PC-9 (cell line): ENCODE data around the gene IL1RAPL1. TPM values are rescaled to one million over a fixed set of nuclear protein-coding genes. Genes with fewer than 3 reads are reported as not detected.

ENCODE experiments used
- BruUV-seq: library from RNA; stranded (reverse); fragments of 400-500 nt; replicated peaks from 2 replicates; lab custom pipeline; 2021; lab: Mats Ljungman, UMichigan
- CTCF ChIA-PET: fragments of 300-600 bp; sonication (Branson Sonifier 250); formaldehyde crosslinking; loops from one replicate; lab custom pipeline; 2022; ENCODE audit warnings: antibody characterized with exemption; lab: Charles Lee
- POLR2A ChIA-PET: fragments of 300-600 bp; sonication (Branson Sonifier 250); formaldehyde crosslinking; loops from one replicate; lab custom pipeline; 2022; ENCODE audit warnings: antibody characterized with exemption; ENCODE audit not compliant: unreplicated experiment; lab: Charles Lee
- DNase-seq, 2 experiments: peaks; one replicate each; pipeline versions ENCODE4 v3.0.0 to v3.0.0-alpha.2; 2015 to 2022; ENCODE audit warnings: mixed read lengths in 1 of 2
- H2AFZ ChIP-seq: fragments of 200-600 bp; sonication (generic); 2 replicates; pipeline ENCODE4 v1.8.1; 2017; ENCODE audit warnings: antibody characterized with exemption
- H3F3A ChIP-seq: fragments of 200-600 bp; sonication (generic); 2 replicates; pipeline ENCODE4 v1.8.1; 2017; ENCODE audit warnings: antibody characterized with exemption, mild to moderate bottlenecking, low read depth; ENCODE audit not compliant: insufficient read depth
- H3K27ac ChIP-seq: fragments of 200-600 bp; sonication (generic); 2 replicates; pipeline ENCODE4 v1.6.1; 2016; ENCODE audit warnings: mixed run types
- H3K27me3 ChIP-seq: fragments of 200-600 bp; sonication (generic); 2 replicates; pipeline ENCODE4 v1.6.1; 2016; ENCODE audit warnings: low read depth, mixed run types; ENCODE audit not compliant: insufficient read depth
- H3K36me3 ChIP-seq: fragments of 200-600 bp; sonication (generic); 2 replicates; pipeline ENCODE4 v1.6.1; 2016; ENCODE audit warnings: low read depth, mixed run types
- H3K4me1 ChIP-seq: fragments of 200-600 bp; sonication (generic); replicated peaks from 2 replicates; pipeline ENCODE4 v1.6.1; 2016; ENCODE audit warnings: mixed run types; ENCODE audit not compliant: insufficient read depth
- H3K4me2 ChIP-seq: fragments of 200-600 bp; sonication (generic); 2 replicates; pipeline ENCODE4 v1.6.1; 2017; ENCODE audit warnings: mixed run types
- H3K4me3 ChIP-seq: fragments of 200-600 bp; sonication (generic); 2 replicates; pipeline ENCODE4 v1.6.1; 2016; ENCODE audit warnings: mixed run types
- H3K79me2 ChIP-seq: fragments of 200-600 bp; sonication (generic); 2 replicates; pipeline ENCODE4 v1.6.1; 2017; ENCODE audit warnings: low read depth, mixed run types
- H3K9me2 ChIP-seq: fragments of 200-600 bp; sonication (generic); 2 replicates; pipeline ENCODE4 v1.8.1; 2017; ENCODE audit warnings: mild to moderate bottlenecking; ENCODE audit not compliant: insufficient read depth
- H3K9me3 ChIP-seq: fragments of 200-600 bp; sonication (generic); 2 replicates; pipeline ENCODE4 v1.8.1; 2016; ENCODE audit warnings: low read depth; ENCODE audit not compliant: insufficient read depth
- H4K20me1 ChIP-seq: fragments of 200-600 bp; sonication (generic); 2 replicates; pipeline ENCODE4 v1.8.1; 2017; ENCODE audit not compliant: insufficient read depth
- EZH2 ChIP-seq: fragments of 200-600 bp; sonication (generic); IDR thresholded peaks from 2 replicates; pipeline ENCODE4 v1.8.0; 2017; ENCODE audit warnings: antibody characterized with exemption, low read depth
- intact Hi-C: fragments of 100-400 bp; cut with micrococcal nuclease; formaldehyde crosslinking; loops from one replicate; pipeline ENCODE4 v1.10.0; 2022; ENCODE audit not compliant: unreplicated experiment
- total RNA-seq: library from RNA; stranded (reverse); gene quantifications from 2 replicates; pipeline ENCODE4 v1.2.3, GENCODE V29; 2021
- TF ChIP-seq, protein P1 (sequence below): fragments of 200-600 bp; sonication (generic); conservative IDR thresholded peaks from 2 replicates; pipeline ENCODE4 v1.6.1; 2017; ENCODE audit warnings: mixed run types, antibody characterized with exemption, mild to moderate bottlenecking, moderate library complexity

Gene IL1RAPL1
- total RNA-seq, 1 experiment from 2014 or later = 0.26 TPM

DNA sequence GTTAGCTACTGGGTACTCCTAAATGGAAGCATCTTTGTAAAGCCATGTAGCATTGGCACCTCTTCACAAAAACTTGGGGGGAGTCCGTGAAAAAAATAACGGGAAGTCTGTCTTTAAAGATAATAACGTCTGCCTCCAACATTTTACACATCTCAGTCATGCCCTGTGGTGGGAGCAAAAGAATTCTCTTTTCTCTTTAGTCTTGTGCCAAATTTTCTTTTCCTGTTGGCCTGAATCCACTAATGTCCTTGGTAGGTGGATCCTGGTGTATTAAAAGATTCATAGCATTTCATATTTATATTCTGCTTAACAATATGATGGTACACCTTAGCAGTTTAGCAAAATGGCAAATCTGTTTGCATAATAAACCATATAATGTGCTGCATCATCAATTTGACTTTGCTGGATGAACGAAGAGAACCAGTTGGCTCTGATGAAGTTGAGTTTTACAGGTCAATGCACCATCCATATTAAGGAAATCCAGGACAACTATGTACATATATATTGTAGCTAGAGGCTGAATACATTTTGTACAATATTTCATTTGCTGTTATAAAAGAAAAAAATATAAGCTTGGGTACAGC lies 881.8 kb downstream of the IL1RAPL1 start:
- H3F3A ChIP-seq = no peaks in the 10 kb centered on the region
- POLR2A ChIA-PET = no interaction called here
- H3K4me2 ChIP-seq = no peak overlapping the region
- no peak overlapping the region for H3K27ac ChIP-seq
- TF ChIP-seq EZH2 = no peak
- TF ChIP-seq, protein P1, sequence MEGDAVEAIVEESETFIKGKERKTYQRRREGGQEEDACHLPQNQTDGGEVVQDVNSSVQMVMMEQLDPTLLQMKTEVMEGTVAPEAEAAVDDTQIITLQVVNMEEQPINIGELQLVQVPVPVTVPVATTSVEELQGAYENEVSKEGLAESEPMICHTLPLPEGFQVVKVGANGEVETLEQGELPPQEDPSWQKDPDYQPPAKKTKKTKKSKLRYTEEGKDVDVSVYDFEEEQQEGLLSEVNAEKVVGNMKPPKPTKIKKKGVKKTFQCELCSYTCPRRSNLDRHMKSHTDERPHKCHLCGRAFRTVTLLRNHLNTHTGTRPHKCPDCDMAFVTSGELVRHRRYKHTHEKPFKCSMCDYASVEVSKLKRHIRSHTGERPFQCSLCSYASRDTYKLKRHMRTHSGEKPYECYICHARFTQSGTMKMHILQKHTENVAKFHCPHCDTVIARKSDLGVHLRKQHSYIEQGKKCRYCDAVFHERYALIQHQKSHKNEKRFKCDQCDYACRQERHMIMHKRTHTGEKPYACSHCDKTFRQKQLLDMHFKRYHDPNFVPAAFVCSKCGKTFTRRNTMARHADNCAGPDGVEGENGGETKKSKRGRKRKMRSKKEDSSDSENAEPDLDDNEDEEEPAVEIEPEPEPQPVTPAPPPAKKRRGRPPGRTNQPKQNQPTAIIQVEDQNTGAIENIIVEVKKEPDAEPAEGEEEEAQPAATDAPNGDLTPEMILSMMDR = no peak
- H3K79me2 ChIP-seq = no peaks in the 10 kb centered on the region
- CTCF ChIA-PET = no interaction called here
- intact Hi-C loops = no loop called here
- no peaks in the 10 kb centered on the region for H3K36me3 ChIP-seq
- H2AFZ ChIP-seq = no peak overlapping the region
- no TSS peak for BruUV-seq
- no peak overlapping the region for H3K4me3 ChIP-seq
- H4K20me1 ChIP-seq = no peaks in the 10 kb centered on the region
- no peaks in the 10 kb centered on the region for H3K9me2 ChIP-seq
- H3K27me3 ChIP-seq = no peaks in the 10 kb centered on the region
- H3K9me3 ChIP-seq = no peaks in the 10 kb centered on the region
- H3K4me1 ChIP-seq = no peaks in the 10 kb centered on the region
- DNase-seq = no peak

- ChIA-PET CTCF (no interaction called here), POLR2A (no interaction called here)
- no peak for DNase-seq
- no peaks in the 10 kb centered on the region for H3K9me3 ChIP-seq
- H3K27ac ChIP-seq = no peak overlapping the region
- H3K4me2 ChIP-seq = no peak overlapping the region
- no peak overlapping the region for H3K4me3 ChIP-seq
- intact Hi-C loops = no loop called here
- H3K4me1 ChIP-seq = no peaks in the 10 kb centered on the region
- H3K36me3 ChIP-seq = no peaks in the 10 kb centered on the region
- TF ChIP-seq EZH2 = no peak
- TF ChIP-seq, protein P1 = no peak
- no peaks in the 10 kb centered on the region for H4K20me1 ChIP-seq
- no peaks in the 10 kb centered on the region for H3K27me3 ChIP-seq
- no peaks in the 10 kb centered on the region for H3K9me2 ChIP-seq
- no peaks in the 10 kb centered on the region for H3K79me2 ChIP-seq
- no peak overlapping the region for H2AFZ ChIP-seq
- BruUV-seq = no TSS peak
- no peaks in the 10 kb centered on the region for H3F3A ChIP-seq
Observed at GRCh38 chrX:29470030-29470429, 882.8 kb downstream of the IL1RAPL1 start.

- Histone ChIP-seq H3K4me1 (no peaks in the 10 kb centered on the region), H3F3A (no peaks in the 10 kb centered on the region), H2AFZ (no peak overlapping the region), H3K36me3 (no peaks in the 10 kb centered on the region), H3K79me2 (no peaks in the 10 kb centered on the region), H4K20me1 (no peaks in the 10 kb centered on the region), H3K27me3 (no peaks in the 10 kb centered on the region), H3K9me2 (no peaks in the 10 kb centered on the region), H3K4me2 (no peak overlapping the region), H3K4me3 (no peak overlapping the region), H3K9me3 (no peaks in the 10 kb centered on the region), H3K27ac (no peak overlapping the region)
- DNase-seq = no peak
- ChIA-PET POLR2A (no interaction called here), CTCF (interaction anchor here (0.6 kb wide), 1 partner anchor 230 kb away, joined by 3 read pairs; no protein-coding TSS in a partner anchor)
- intact Hi-C loops = no loop called here
- TF ChIP-seq EZH2 = no peak
- TF ChIP-seq, protein P1 = no peak
- BruUV-seq = no TSS peak
Observed at GRCh38 chrX:29471829-29472228, 884.6 kb downstream of the IL1RAPL1 start.
